Measurements from ENCODE around the gene CNOT6.

- TF ChIP-seq CTCF (IDR thresholded peaks at IDR 0.05; ENCODE audit: insufficient read depth, low read length, poor library complexity, severe bottlenecking) (no peak), EZH2phosphoT487 (conservative IDR thresholded peaks at IDR 0.05; ENCODE audit: low read length) (no peak)
Measured at GRCh38 chr5:180592176-180592575, 98.0 kb downstream of the CNOT6 start.
